IgD-negative memory B cell (primary cell): Measurements from ENCODE around the gene DHRS9. TPM values are rescaled to one million over a fixed set of nuclear protein-coding genes. Genes with fewer than 3 reads are reported as not detected.
A peak's percentile ranks its signal among the peaks of the same experiment; 100 is the strongest.

Source experiments
- H3K27ac Mint-ChIP-seq, 3 donors: one replicate each; pipeline ENCODE4 v1.8.0; 2020 to 2022; ENCODE audit warnings: mild to moderate bottlenecking in 3 of 3, mixed read lengths in 3 of 3, moderate library complexity in 1 of 3
- H3K27me3 Mint-ChIP-seq: one replicate; pipeline ENCODE4 v1.8.0; 2021; ENCODE audit warnings: mixed read lengths
- H3K36me3 Mint-ChIP-seq: one replicate; pipeline ENCODE4 v1.8.0; 2020; ENCODE audit warnings: mild to moderate bottlenecking, mixed read lengths
- H3K4me1 Mint-ChIP-seq, 3 donors: one replicate each; pipeline ENCODE4 v1.8.0; 2020 to 2022; ENCODE audit warnings: mixed read lengths in 3 of 3, mild to moderate bottlenecking in 1 of 3
- H3K4me3 Mint-ChIP-seq, 4 donors: one replicate each; pipeline ENCODE4 v1.8.0; 2020 to 2022; ENCODE audit warnings: mild to moderate bottlenecking in 4 of 4, mixed read lengths in 4 of 4, moderate library complexity in 3 of 4
- H3K9me3 Mint-ChIP-seq, 3 donors: one replicate each; pipeline ENCODE4 v1.8.0; 2020 to 2021; ENCODE audit warnings: mixed read lengths in 3 of 3, mild to moderate bottlenecking in 1 of 3
- polyA plus RNA-seq: library from polyadenylated mRNA; unstranded; fragments of 300-500 nt; fragmentation: Illumina TruSeq; gene quantifications from one replicate; pipeline ENCODE4 v1.2.3, GENCODE V29; 2021

The DHRS9 gene
- polyA plus RNA-seq, 1 donor from 2014 or later: 3.3 TPM

DNA sequence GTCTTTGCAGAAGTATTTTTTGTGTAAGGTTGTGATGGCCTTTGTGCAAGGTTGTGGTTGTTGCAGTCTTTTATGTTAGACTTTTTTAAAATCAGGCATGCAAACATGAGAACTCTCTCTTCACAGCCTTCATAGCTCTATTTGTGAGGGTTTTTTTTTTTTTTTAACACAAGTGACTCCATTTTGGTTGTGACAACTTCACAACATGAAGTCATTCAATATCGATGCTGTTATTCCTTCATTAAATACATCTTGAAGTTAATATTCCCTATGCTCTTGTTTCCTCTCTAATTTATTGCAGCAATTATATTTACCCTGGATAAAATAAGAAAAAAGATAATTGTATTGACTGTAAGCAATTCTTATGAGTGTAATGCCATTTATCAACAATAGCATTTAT is 35.5 kb downstream of the DHRS9 start:
- no peak overlapping the region for H3K27ac Mint-ChIP-seq
- H3K27me3 Mint-ChIP-seq: no peaks in the 10 kb centered on the region
- H3K36me3 Mint-ChIP-seq: no peaks in the 10 kb centered on the region
- peaks cover 17 to 26% (median 23%) of the 10 kb centered on the region in 3 donors for H3K4me1 Mint-ChIP-seq
- H3K9me3 Mint-ChIP-seq: peaks cover 0 to 6% (median 0%) of the 10 kb centered on the region in 3 donors
- no peak overlapping the region for H3K4me3 Mint-ChIP-seq

DNA sequence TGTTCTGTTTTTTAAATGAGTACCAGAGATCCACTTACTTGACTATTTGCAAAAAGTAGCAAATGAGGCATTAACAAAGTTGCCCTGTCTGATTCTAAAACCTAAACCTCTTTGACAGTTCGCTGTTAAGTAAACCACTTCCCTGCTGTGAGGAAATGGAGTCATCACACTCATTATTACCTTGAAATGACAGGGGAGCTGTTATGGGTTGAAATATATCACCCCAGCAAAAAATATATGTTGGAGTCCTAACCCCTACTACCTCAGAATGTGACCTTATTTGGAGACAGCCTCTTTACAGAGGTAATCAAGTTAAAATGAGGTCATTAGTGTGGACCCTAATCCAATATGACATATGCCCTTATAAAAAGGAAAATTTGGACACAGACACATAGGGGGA is 36.1 kb downstream of the DHRS9 start:
- no peak overlapping the region for H3K27ac Mint-ChIP-seq
- H3K9me3 Mint-ChIP-seq: peaks cover 0 to under 1% (median 0%) of the 10 kb centered on the region in 3 donors

DNA sequence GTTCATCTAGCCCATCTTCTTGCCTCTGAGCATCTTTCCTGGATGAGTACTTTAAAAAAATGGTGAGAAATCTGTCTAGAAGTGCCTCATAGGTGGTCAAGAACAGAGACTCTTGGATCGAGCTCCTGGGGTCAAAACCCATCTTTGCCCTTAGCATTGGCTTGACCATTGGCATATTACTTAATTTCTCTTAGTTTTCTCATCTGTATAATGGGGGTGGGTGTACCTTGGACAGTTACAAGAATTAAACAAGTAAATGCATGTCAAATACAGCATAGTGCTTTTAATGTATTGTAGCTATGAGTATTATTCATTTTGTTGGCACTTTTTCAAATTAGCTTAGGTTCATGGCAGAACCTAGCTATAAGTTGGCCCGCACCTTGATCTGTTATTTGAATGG is 36.8 kb downstream of the DHRS9 start:
- H3K9me3 Mint-ChIP-seq: no peaks in the 10 kb centered on the region
- no peak overlapping the region for H3K27ac Mint-ChIP-seq
- H3K4me1 Mint-ChIP-seq: peaks cover 10 to 21% (median 17%) of the 10 kb centered on the region in 3 donors
- H3K4me3 Mint-ChIP-seq: peak overlapping the region in 1 of 4 donors; percentile 28
- peaks cover 2% of the 10 kb centered on the region for H3K27me3 Mint-ChIP-seq
- H3K36me3 Mint-ChIP-seq: no peaks in the 10 kb centered on the region

More for the DNA sequence above, 36.1 kb downstream of the DHRS9 start:
- Mint-ChIP-seq H3K4me3 (no peak overlapping the region), H3K36me3 (no peaks in the 10 kb centered on the region), H3K4me1 (peaks cover 15 to 24% (median 22%) of the 10 kb centered on the region in 3 donors), H3K27me3 (no peaks in the 10 kb centered on the region)

DNA sequence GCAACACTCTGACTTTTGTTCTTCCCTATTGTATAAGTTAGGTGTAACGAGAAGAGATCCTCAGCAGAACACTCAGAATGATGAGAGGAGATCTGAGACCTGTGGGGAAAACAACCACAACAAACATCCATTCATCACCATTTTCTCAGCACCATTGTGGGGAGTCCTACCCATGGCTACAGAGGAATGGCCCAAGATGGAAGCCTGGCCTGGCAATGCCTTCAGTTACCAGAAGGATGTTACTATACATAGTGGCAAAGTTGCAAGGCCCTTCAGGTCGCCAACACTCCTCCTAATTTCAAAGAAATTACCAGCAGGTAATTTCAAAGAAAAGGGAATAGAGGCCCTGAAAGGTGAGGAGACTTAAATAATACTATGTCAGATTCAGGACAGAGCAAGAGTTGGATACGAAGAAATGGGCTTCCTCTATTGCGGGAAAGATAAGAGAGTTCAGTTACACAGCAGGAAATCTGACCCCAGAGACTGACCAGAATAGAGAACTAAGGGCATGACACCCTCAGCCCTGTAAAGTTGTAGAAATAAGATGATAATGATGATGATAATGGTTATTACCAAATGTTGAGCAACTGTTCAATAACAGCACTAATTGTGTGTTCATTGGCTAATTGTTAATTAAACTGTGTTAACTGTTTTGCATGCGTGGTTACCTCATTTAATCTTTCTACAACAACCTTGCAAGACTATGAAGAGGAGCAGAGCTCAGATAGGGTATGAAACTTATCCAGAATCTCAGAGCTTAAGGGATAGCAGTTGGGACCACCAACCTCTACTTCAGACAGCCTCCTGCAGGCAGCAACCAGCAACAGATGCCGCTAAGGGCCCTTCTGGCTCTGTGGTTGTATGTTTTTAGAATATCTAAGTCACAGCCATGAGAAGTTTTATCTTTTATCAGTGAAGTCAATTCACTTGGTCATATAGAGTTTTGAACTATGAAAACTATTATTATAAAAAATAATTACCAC is 37.5 kb downstream of the DHRS9 start:
- no peaks in the 10 kb centered on the region for H3K36me3 Mint-ChIP-seq
- no peaks in the 10 kb centered on the region for H3K9me3 Mint-ChIP-seq
- H3K4me1 Mint-ChIP-seq: peaks cover 10 to 21% (median 14%) of the 10 kb centered on the region in 3 donors
- peak overlapping the region in 1 of 4 donors; percentile 67 for H3K4me3 Mint-ChIP-seq
- peaks cover 2% of the 10 kb centered on the region for H3K27me3 Mint-ChIP-seq
- H3K27ac Mint-ChIP-seq: no peak overlapping the region

DNA sequence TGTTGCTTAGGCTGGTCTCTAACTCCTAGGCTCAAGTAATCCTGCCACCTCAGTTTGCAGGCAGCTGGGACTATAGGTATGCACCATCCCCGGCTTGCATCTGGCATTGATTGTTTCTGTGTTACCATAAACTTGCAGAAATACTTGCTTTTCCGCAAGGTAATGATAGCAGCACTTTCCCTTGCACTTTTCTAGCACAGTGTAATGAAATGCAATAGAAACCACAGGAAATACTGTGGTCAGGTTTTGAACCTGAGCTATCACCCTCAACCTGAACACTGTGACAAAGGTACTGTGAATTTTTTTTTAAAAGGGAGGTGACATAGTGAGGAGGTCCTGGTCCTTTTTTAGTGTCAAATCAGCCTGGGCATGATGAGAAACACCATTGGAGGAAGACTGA is 38.3 kb downstream of the DHRS9 start:
- Mint-ChIP-seq H3K27me3 (peaks cover 2% of the 10 kb centered on the region), H3K9me3 (no peaks in the 10 kb centered on the region), H3K4me3 (no peak overlapping the region), H3K4me1 (peaks cover 10 to 21% (median 14%) of the 10 kb centered on the region in 3 donors), H3K36me3 (no peaks in the 10 kb centered on the region), H3K27ac (no peak overlapping the region)

DNA sequence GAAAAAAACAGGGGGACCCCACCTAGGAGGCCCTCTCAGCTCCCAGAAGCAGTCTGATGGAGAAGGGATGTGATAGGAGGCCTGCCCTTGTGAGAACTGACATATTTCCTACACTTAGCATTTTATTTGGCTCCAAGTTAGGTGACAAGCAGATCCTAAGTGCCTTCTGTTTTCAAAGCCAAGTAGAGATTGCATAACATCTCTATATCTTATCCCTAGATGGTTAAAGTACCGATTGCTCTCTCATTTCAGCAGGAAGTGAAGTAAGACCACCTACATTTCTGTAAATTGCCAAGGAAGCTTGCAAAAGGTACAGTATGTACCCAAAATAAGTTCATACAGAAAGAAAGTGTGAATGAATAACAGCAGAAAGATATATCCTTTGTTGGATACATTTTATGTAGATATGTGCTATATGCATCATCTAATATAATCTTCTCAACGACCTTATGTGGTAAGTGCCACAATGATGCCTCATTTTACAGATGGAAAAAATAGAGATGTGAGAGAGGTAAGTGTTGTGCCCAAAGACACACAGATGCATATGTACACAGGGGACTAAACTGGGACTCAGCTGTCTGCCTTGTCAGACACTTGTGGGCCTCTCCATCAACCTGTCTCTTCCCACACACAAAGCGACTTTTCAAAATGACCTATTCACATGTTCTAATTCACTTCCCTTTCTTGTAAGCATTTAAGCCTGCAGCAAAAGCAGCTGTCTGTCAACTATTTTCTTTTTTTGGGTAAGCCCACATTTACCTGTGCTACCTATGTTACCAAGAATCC is 38.9 kb downstream of the DHRS9 start:
- Mint-ChIP-seq H3K4me1 (peaks cover 10 to 21% (median 14%) of the 10 kb centered on the region in 3 donors), H3K4me3 (no peak overlapping the region)

DNA sequence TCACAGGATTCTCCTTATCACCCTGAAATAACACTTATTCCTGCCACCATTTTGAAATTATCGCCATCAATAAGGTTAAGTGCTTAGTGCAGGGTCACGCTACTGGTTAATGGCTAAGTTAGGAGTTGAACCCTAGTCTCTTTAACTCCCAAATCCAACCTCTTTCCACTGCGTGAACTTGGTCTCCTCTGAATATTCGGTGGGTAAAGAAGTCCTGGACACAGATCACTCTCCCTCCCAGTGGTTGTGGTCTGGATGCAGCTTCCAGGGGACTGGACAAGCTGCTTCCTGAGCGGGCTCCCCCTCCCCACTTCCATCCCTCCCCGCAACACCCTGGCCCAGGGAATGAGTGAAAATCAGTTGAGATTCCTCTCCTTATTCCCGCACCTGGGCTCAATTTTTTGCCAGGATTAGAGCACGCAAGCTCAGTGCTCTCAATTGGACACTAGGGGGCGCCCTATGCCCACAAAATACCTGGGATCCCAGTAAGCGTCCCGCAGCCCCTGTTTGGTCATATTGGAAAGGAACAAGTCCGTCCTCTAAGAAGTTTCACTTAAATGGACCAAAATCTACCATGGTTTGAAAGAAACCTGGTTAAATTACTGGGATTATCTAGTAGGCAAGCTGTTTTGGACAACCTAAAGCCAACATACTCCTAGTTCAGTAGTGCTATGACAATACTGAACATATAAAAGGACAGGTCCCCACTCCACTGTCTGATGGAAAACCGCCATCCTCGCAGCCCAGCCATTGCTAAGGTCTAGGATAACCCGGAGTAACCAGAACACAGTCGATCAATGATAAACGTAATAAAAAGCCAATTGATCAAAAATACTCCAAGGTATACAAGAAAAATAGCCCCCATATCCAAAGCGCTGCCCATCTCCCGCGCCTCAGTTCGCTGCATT is 40.4 kb downstream of the DHRS9 start:
- H3K4me1 Mint-ChIP-seq: peaks cover 10 to 21% (median 14%) of the 10 kb centered on the region in 3 donors
- H3K4me3 Mint-ChIP-seq: peak overlapping the region in 1 of 4 donors; percentile 33
- no peaks in the 10 kb centered on the region for H3K36me3 Mint-ChIP-seq
- peaks cover 2% of the 10 kb centered on the region for H3K27me3 Mint-ChIP-seq
- H3K27ac Mint-ChIP-seq: no peak overlapping the region
- H3K9me3 Mint-ChIP-seq: no peaks in the 10 kb centered on the region

More for the DNA sequence above, 38.9 kb downstream of the DHRS9 start:
- no peaks in the 10 kb centered on the region for H3K9me3 Mint-ChIP-seq
- peaks cover 2% of the 10 kb centered on the region for H3K27me3 Mint-ChIP-seq
- H3K27ac Mint-ChIP-seq: no peak overlapping the region
- no peaks in the 10 kb centered on the region for H3K36me3 Mint-ChIP-seq

DNA sequence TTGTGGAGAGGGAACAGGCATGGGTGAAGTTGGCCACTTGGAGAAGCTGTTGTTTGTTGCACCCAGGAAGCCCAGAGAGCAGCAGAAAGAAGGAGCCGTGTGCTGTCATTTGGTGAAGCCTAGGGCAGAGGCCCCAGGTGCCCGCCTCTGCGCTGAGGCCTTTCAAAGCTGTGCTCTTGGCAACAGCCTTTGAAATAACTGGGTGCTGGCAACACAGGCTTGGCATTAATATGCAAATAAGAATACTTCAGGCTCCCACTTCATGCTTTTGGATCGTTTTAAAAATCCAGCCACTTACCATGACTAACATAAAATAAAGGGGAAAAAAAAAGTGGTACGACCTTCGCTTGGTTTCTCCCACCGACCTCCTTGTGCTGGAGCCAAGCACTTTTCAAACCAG is 41.1 kb downstream of the DHRS9 start:
- Mint-ChIP-seq H3K36me3 (no peaks in the 10 kb centered on the region), H3K9me3 (no peaks in the 10 kb centered on the region), H3K27me3 (peaks cover 2% of the 10 kb centered on the region), H3K4me1 (peaks cover 10 to 19% (median 14%) of the 10 kb centered on the region in 3 donors), H3K27ac (peak overlapping the region in 1 of 3 donors; percentile 51), H3K4me3 (no peak overlapping the region)

DNA sequence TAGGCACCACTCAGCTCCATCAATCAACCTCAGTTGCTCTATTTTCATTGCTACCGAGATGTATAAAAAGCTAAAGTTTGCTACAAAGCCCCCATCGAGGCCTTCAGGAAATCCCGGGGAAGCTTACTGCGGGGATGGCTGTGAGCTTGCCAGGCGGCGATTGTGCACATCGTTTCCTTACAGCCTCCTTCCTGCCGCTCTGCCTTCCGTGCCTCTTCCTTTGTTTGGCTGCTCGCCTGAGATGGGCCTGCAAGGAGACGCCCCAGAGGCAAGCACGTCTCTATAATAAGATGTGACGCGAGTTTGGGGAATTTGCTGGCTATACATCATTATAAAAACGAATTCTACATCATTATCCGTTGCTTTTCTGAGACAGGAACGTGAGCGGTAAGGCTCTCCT is 41.6 kb downstream of the DHRS9 start:
- no peaks in the 10 kb centered on the region for H3K9me3 Mint-ChIP-seq
- H3K4me3 Mint-ChIP-seq: no peak overlapping the region
- peaks cover 10 to 19% (median 12%) of the 10 kb centered on the region in 3 donors for H3K4me1 Mint-ChIP-seq
- peak overlapping the region in 1 of 3 donors; percentile 51 for H3K27ac Mint-ChIP-seq
- no peaks in the 10 kb centered on the region for H3K36me3 Mint-ChIP-seq
- H3K27me3 Mint-ChIP-seq: peaks cover 2% of the 10 kb centered on the region

DNA sequence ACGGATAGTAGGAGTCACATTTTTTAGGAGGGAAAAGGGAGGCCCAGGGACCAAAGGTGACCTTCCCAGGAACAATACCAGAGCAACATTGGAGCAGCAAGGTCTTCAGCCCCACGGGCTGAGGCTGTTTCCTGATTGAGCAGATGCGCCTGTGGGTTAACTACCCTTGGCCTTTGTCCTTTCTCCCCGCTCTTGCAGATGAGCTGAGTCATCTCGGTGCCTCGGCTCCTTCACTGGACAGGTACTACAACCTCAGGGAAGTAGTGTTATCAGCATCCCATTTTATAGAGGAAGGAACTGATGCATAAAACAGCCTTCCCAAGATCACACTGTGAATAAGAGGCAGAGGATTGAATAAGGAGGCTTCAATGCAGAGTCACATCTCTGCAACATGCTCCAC is 43.5 kb downstream of the DHRS9 start:
- no peak overlapping the region for H3K4me3 Mint-ChIP-seq
- no peaks in the 10 kb centered on the region for H3K36me3 Mint-ChIP-seq
- H3K9me3 Mint-ChIP-seq: no peaks in the 10 kb centered on the region
- no peak overlapping the region for H3K27ac Mint-ChIP-seq
- peaks cover 2% of the 10 kb centered on the region for H3K27me3 Mint-ChIP-seq
- H3K4me1 Mint-ChIP-seq: peaks cover 3 to 9% (median 4%) of the 10 kb centered on the region in 3 donors

DNA sequence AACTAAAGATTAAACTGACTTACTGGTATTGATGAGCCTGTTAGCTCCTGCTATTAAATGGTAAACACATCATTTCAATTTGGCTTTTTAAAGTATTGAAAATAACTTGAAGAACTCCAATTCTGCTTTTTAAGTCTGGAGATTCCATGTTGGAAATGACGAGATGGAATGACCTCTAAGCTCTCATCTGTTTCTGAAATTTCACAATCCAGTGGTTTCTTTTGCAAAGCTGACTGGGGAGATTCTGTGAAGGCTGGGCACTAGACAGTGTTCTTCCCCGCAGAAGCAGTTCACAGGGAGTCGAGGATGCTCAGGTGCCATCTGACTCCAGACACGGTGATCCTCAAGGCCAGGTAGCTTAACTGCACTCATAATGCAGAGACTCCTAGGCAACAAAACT is 44.7 kb downstream of the DHRS9 start:
- H3K4me1 Mint-ChIP-seq: peaks cover 0 to 5% (median 4%) of the 10 kb centered on the region in 3 donors

DNA sequence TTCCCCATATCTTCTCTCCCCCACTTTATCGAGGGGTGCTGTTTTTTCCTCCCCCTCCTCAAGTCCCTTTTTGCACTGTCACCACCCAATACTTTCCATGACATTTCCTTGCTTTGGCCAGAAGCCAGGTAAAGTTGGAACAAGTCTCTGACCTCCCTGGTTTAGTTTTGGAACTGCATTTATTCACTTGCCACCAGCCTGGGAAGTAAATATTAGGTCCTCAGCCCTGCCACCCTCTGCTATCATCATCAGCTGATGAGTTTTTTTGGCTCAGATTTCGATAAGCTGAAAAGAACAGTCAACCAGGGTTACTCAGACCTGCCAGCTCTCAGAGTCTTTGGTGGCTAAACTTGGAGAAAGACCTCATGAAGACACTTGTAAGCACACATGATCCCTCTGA is 47.0 kb downstream of the DHRS9 start:
- H3K27me3 Mint-ChIP-seq: peaks cover 5% of the 10 kb centered on the region
- H3K4me3 Mint-ChIP-seq: no peak overlapping the region
- no peak overlapping the region for H3K27ac Mint-ChIP-seq
- H3K9me3 Mint-ChIP-seq: no peaks in the 10 kb centered on the region
- H3K36me3 Mint-ChIP-seq: no peaks in the 10 kb centered on the region
- H3K4me1 Mint-ChIP-seq: no peaks in the 10 kb centered on the region

More for the DNA sequence above, 44.7 kb downstream of the DHRS9 start:
- Mint-ChIP-seq H3K27me3 (peaks cover 2% of the 10 kb centered on the region), H3K27ac (no peak overlapping the region), H3K9me3 (no peaks in the 10 kb centered on the region), H3K4me3 (no peak overlapping the region), H3K36me3 (no peaks in the 10 kb centered on the region)

DNA sequence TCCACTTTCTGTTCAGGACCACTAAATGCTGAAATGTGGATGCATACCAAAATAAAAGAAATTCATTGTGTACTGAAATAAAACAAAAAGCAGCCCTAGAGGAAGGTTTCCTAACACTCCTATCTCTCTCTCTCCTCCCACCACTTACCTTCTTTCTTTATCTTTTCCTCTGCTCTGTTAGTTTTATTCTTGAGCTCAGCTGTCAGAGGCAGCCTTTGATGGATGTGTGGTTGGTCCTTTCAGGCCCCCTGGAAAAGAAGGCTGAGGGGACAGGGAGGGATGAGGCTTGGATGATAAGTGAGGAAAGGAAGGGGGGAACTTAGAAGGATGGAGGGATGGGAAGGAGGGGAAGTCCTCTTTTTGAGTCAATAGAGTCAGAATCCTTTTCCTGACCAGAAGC is 47.6 kb downstream of the DHRS9 start:
- Mint-ChIP-seq H3K4me1 (no peaks in the 10 kb centered on the region), H3K9me3 (peaks cover 0 to 3% (median 0%) of the 10 kb centered on the region in 3 donors), H3K27ac (no peak overlapping the region), H3K27me3 (peaks cover 5% of the 10 kb centered on the region), H3K36me3 (no peaks in the 10 kb centered on the region), H3K4me3 (no peak overlapping the region)

DNA sequence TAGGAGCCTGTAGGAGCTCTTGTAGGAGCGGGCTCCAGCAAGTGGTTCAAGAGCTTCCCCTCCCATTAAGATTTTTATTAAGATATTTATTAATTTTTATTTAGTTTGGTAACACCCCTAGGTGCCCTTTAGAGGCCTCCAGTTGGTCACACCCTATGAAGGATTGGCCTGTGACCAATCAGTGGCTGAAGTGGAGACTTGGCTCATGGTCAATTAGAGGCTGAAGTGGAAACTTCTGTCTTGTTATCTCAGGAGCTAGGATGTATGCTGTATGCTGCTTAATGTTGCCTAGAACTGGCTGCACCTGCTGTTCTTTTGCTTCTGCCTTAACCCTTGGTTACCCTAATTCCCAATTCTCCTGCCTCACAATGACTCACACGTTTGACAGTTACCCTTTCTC is 48.7 kb downstream of the DHRS9 start:
- H3K27me3 Mint-ChIP-seq: peaks cover 9% of the 10 kb centered on the region
- no peak overlapping the region for H3K27ac Mint-ChIP-seq
- H3K4me3 Mint-ChIP-seq: no peak overlapping the region
- peaks cover 0 to 3% (median 0%) of the 10 kb centered on the region in 3 donors for H3K9me3 Mint-ChIP-seq
- no peaks in the 10 kb centered on the region for H3K36me3 Mint-ChIP-seq
- no peaks in the 10 kb centered on the region for H3K4me1 Mint-ChIP-seq
